Ascending aorta (tissue), 2 donors: ENCODE results near the gene IFI6. TPM values are rescaled to one million over a fixed set of nuclear protein-coding genes. Genes with fewer than 3 reads are reported as not detected.
"Not testable (repeated sequence)": the region's sequence is repeated elsewhere in the genome, so short reads cannot be mapped to it uniquely, and the experiment has no call there.

Experiments used
- DNase-seq, 2 donors: peaks; one replicate each; pipeline ENCODE4 v3.0.0-alpha.2; 2019; ENCODE audit warnings: low spot score in 2 of 2
- H3K27ac ChIP-seq, 2 donors: fragments of 200-600 bp; sonication (generic); one replicate each; pipeline ENCODE4 v1.5.1; 2016 to 2017; ENCODE audit warnings: mild to moderate bottlenecking in 1 of 2
- H3K27me3 ChIP-seq: fragments of 200-600 bp; sonication (generic); one replicate; pipeline ENCODE4 v1.5.1; 2017
- H3K36me3 ChIP-seq, 2 donors: fragments of 200-600 bp; sonication (generic); one replicate each; pipeline ENCODE4 v1.5.1; 2016
- H3K4me1 ChIP-seq, 2 donors: fragments of 200-600 bp; sonication (generic); one replicate each; pipeline ENCODE4 v1.5.1; 2016 to 2017; ENCODE audit warnings: mild to moderate bottlenecking in 1 of 2
- H3K4me3 ChIP-seq, 2 donors: fragments of 200-600 bp; sonication (generic); one replicate each; pipeline ENCODE4 v1.5.1; 2016 to 2017; ENCODE audit warnings: mild to moderate bottlenecking in 1 of 2
- H3K9me3 ChIP-seq, 2 donors: fragments of 200-600 bp; sonication (generic); one replicate each; pipeline ENCODE4 v1.5.1; 2016
- CTCF ChIP-seq, 3 experiments: fragments of 200-600 bp in 2 of 3; fragments of 450-650 bp in 1 of 3; sonication (generic) in 2 of 3; IDR thresholded peaks; one replicate each; pipeline ENCODE4 v1.5.1; 2016 to 2019; ENCODE audit warnings: antibody characterized with exemption in 3 of 3, mild to moderate bottlenecking in 1 of 3, moderate library complexity in 1 of 3
- intact Hi-C: fragments of 100-400 bp; cut with DNase I; formaldehyde crosslinking; loops from one replicate; pipeline ENCODE4 v1.15.1; 2023
- total RNA-seq: library from RNA; depleted of rRNA; stranded (reverse); fragments of >200 nt; gene quantifications from one replicate; pipeline ENCODE4 v1.1.0, GENCODE V29; 2016

The IFI6 gene
- total RNA-seq, 1 donor from 2014 or later = 238 TPM

GRCh38 chr1:27713139-27713725 is 41.2 kb upstream of the IFI6 start:
- Histone ChIP-seq H3K9me3 (peaks cover 0 to 2% of the 10 kb centered on the region in 2 donors), H3K27me3 (no peaks in the 10 kb centered on the region), H3K4me1 (no peaks in the 10 kb centered on the region), H3K36me3 (no peaks in the 10 kb centered on the region), H3K27ac (no peak overlapping the region), H3K4me3 (no peak overlapping the region)
- intact Hi-C loops = no loop called here
- DNase-seq = no peak
- no peak for TF ChIP-seq CTCF (IDR thresholded peaks at IDR 0.05)

GRCh38 chr1:27710574-27710973 is 38.6 kb upstream of the IFI6 start:
- Histone ChIP-seq H3K4me1 (no peaks in the 10 kb centered on the region), H3K36me3 (no peaks in the 10 kb centered on the region), H3K27me3 (no peaks in the 10 kb centered on the region), H3K27ac (no peak overlapping the region), H3K9me3 (no peaks in the 10 kb centered on the region), H3K4me3 (no peak overlapping the region)
- no peak for DNase-seq
- no peak for TF ChIP-seq CTCF (IDR thresholded peaks at IDR 0.05)
- intact Hi-C loops = no loop called here

GRCh38 chr1:27705545-27705944 is 33.6 kb upstream of the IFI6 start:
- intact Hi-C loops = no loop called here
- no peak overlapping the region for H3K27ac ChIP-seq
- DNase-seq = no peak

GRCh38 chr1:27704958-27705357 is 33.0 kb upstream of the IFI6 start:
- no peak for DNase-seq
- no peak for TF ChIP-seq CTCF (IDR thresholded peaks at IDR 0.05)
- Histone ChIP-seq H3K4me3 (no peak overlapping the region), H3K9me3 (no peaks in the 10 kb centered on the region), H3K27ac (no peak overlapping the region), H3K4me1 (no peaks in the 10 kb centered on the region), H3K27me3 (no peaks in the 10 kb centered on the region), H3K36me3 (no peaks in the 10 kb centered on the region)
- intact Hi-C loops = no loop called here

More at GRCh38 chr1:27705545-27705944, 33.6 kb upstream of the IFI6 start:
- no peaks in the 10 kb centered on the region for H3K9me3 ChIP-seq
- no peaks in the 10 kb centered on the region for H3K4me1 ChIP-seq
- H3K27me3 ChIP-seq = no peaks in the 10 kb centered on the region
- H3K4me3 ChIP-seq = no peak overlapping the region
- no peaks in the 10 kb centered on the region for H3K36me3 ChIP-seq
- no peak for TF ChIP-seq CTCF (IDR thresholded peaks at IDR 0.05)

- H3K27me3 ChIP-seq, H3K4me3 ChIP-seq, H3K9me3 ChIP-seq, intact Hi-C loops, H3K4me1 ChIP-seq, H3K36me3 ChIP-seq, H3K27ac ChIP-seq, DNase-seq: not testable (repeated sequence)
Measured at GRCh38 chr1:27696835-27697234, 24.8 kb upstream of the IFI6 start.

- H3K4me3 ChIP-seq = no peak overlapping the region
- no peaks in the 10 kb centered on the region for H3K27me3 ChIP-seq
- TF ChIP-seq CTCF (IDR thresholded peaks at IDR 0.05) = no peak
- H3K27ac ChIP-seq = no peak overlapping the region
- no peaks in the 10 kb centered on the region for H3K4me1 ChIP-seq
- DNase-seq = no peak
- no peaks in the 10 kb centered on the region for H3K9me3 ChIP-seq
- intact Hi-C loops = no loop called here
- H3K36me3 ChIP-seq = no peaks in the 10 kb centered on the region
Measured at GRCh38 chr1:27690183-27690582, 18.2 kb upstream of the IFI6 start.
